GM23338 (cell line): ENCODE data around the gene OGA. TPM values are rescaled to one million over a fixed set of nuclear protein-coding genes. Genes with fewer than 3 reads are reported as not detected.
A peak's percentile ranks its signal among the peaks of the same experiment; 100 is the strongest.

ENCODE experiments used
- ATAC-seq: fragments of 200-7000 bp; cut with Tn5 transposase; 3 replicates; pipeline ENCODE4 v1.9.1; 2020
- DNase-seq: peaks from one replicate; pipeline ENCODE4 v3.0.0-alpha.2; 2015; ENCODE audit warnings: low spot score
- H2AFZ ChIP-seq: fragments of 200-600 bp; sonication (generic); 2 replicates; pipeline ENCODE4 v1.8.0; 2016; ENCODE audit warnings: antibody characterized with exemption, mild to moderate bottlenecking, moderate library complexity
- H3F3A ChIP-seq: fragments of 200-600 bp; sonication (generic); replicated peaks from 2 replicates; pipeline ENCODE4 v1.8.0; 2017; ENCODE audit warnings: antibody characterized with exemption, mixed run types, low read depth
- H3K27ac ChIP-seq: fragments of 200-600 bp; sonication (generic); 2 replicates; pipeline ENCODE4 v1.6.1; 2016; ENCODE audit warnings: low read depth
- H3K27me3 ChIP-seq: fragments of 200-600 bp; sonication (generic); 2 replicates; pipeline ENCODE4 v1.8.0; 2016; ENCODE audit warnings: mild to moderate bottlenecking, mixed run types, moderate library complexity; ENCODE audit not compliant: insufficient read depth
- H3K36me3 ChIP-seq: fragments of 200-600 bp; sonication (generic); 2 replicates; pipeline ENCODE4 v1.8.0; 2016; ENCODE audit warnings: mild to moderate bottlenecking; ENCODE audit not compliant: insufficient read depth
- H3K4me1 ChIP-seq: fragments of 200-600 bp; sonication (generic); 2 replicates; pipeline ENCODE4 v1.8.0; 2016; ENCODE audit warnings: mild to moderate bottlenecking, moderate library complexity; ENCODE audit not compliant: insufficient read depth
- H3K4me2 ChIP-seq: fragments of 200-600 bp; sonication (generic); 2 replicates; pipeline ENCODE4 v1.7.1; 2017; ENCODE audit warnings: mixed run types
- H3K4me3 ChIP-seq: fragments of 200-600 bp; sonication (generic); 2 replicates; pipeline ENCODE4 v1.6.1; 2016; ENCODE audit warnings: mixed run types
- H3K79me2 ChIP-seq: fragments of 200-600 bp; sonication (generic); replicated peaks from 2 replicates; pipeline ENCODE4 v1.8.0; 2017; ENCODE audit warnings: mild to moderate bottlenecking; ENCODE audit not compliant: insufficient read depth
- H3K9me2 ChIP-seq: fragments of 200-600 bp; sonication (generic); 2 replicates; pipeline ENCODE4 v1.8.0; 2017; ENCODE audit not compliant: insufficient read depth
- H4K20me1 ChIP-seq: fragments of 200-600 bp; sonication (generic); replicated peaks from 2 replicates; pipeline ENCODE4 v1.8.0; 2017; ENCODE audit warnings: mild to moderate bottlenecking; ENCODE audit not compliant: insufficient read depth
- H3K27ac Mint-ChIP-seq: 2 replicates; pipeline ENCODE4 v1.8.0; 2020; ENCODE audit warnings: inconsistent platforms, mild to moderate bottlenecking, moderate library complexity, mixed read lengths
- H3K27me3 Mint-ChIP-seq: 3 replicates; pipeline ENCODE4 v1.8.0; 2022; ENCODE audit warnings: low read depth, mild to moderate bottlenecking, moderate library complexity, mixed read lengths, inconsistent platforms; ENCODE audit not compliant: insufficient read depth, poor library complexity
- H3K36me3 Mint-ChIP-seq: 3 replicates; pipeline ENCODE4 v1.8.0; 2021; ENCODE audit warnings: low read depth, mild to moderate bottlenecking, inconsistent platforms, moderate library complexity, mixed read lengths
- H3K4me1 Mint-ChIP-seq: 3 replicates; pipeline ENCODE4 v1.8.0; 2020; ENCODE audit warnings: mild to moderate bottlenecking, inconsistent platforms, mixed read lengths
- H3K4me3 Mint-ChIP-seq: 3 replicates; pipeline ENCODE4 v1.8.0; 2021; ENCODE audit warnings: moderate library complexity, mild to moderate bottlenecking, inconsistent platforms, mixed read lengths
- H3K9me3 Mint-ChIP-seq: 3 replicates; pipeline ENCODE4 v1.8.0; 2020; ENCODE audit warnings: moderate library complexity, mild to moderate bottlenecking, inconsistent platforms, mixed read lengths
- CREB1 ChIP-seq: fragments of 250-450 bp; sonication (Bioruptor Pico); IDR thresholded peaks from 2 replicates; pipeline ENCODE4 v1.5.0; 2020; ENCODE audit warnings: low read depth, mild to moderate bottlenecking, moderate library complexity
- CTCF ChIP-seq, 2 experiments: fragments of 200-600 bp in 1 of 2; sonication (generic) in 1 of 2; conservative IDR thresholded peaks; 2 replicates each; pipeline versions ENCODE4 v1.5.1 to v1.6.1; 2016 to 2017; ENCODE audit warnings: antibody characterized with exemption in 2 of 2, low read depth in 2 of 2, mild to moderate bottlenecking in 2 of 2, moderate library complexity in 1 of 2
- EZH2 ChIP-seq: fragments of 200-600 bp; sonication (generic); IDR thresholded peaks from one replicate; pipeline ENCODE4 v1.8.0; 2017; ENCODE audit warnings: antibody characterized with exemption, mild to moderate bottlenecking, low read depth; ENCODE audit not compliant: unreplicated experiment
- EZH2phosphoT487 ChIP-seq: fragments of 200-600 bp; sonication (generic); IDR thresholded peaks from one replicate; pipeline ENCODE4 v1.8.1; 2018; ENCODE audit warnings: antibody characterized with exemption; ENCODE audit not compliant: unreplicated experiment
- JUNB ChIP-seq: IDR thresholded peaks from one replicate; pipeline ENCODE4 v1.6.1; 2016; ENCODE audit warnings: antibody characterized with exemption; ENCODE audit not compliant: unreplicated experiment
- NANOG ChIP-seq: IDR thresholded peaks from 2 replicates; pipeline ENCODE4 v1.6.1; 2016; ENCODE audit warnings: antibody characterized with exemption, borderline replicate concordance
- POLR2AphosphoS5 ChIP-seq: IDR thresholded peaks from 2 replicates; pipeline ENCODE4 v1.6.1; 2016; ENCODE audit warnings: antibody characterized with exemption, low read depth
- STAT1 ChIP-seq: IDR thresholded peaks from one replicate; pipeline ENCODE4 v1.6.1; 2016; ENCODE audit warnings: antibody characterized with exemption; ENCODE audit not compliant: unreplicated experiment
- ZNF114 ChIP-seq: fragments of 250-450 bp; sonication (Bioruptor Pico); IDR thresholded peaks from 2 replicates; pipeline ENCODE4 v1.5.0; 2020; ENCODE audit warnings: mild to moderate bottlenecking, moderate library complexity
- ZNF331 ChIP-seq: fragments of 250-450 bp; sonication (Bioruptor Pico); IDR thresholded peaks from 2 replicates; pipeline ENCODE4 v1.5.0; 2020; ENCODE audit warnings: low read depth, mild to moderate bottlenecking, moderate library complexity
- polyA plus RNA-seq: library from polyadenylated mRNA; unstranded; fragments of >200 nt; fragmentation: Nextera tagmentation; extraction: Ambion mirVana; gene quantifications from 2 replicates; pipeline ENCODE4 v1.2.1, GENCODE V29; 2016
- total RNA-seq: library from RNA; depleted of rRNA; stranded (reverse); fragments of >200 nt; shearing (Covaris generic); gene quantifications from 2 replicates; pipeline ENCODE4 v1.2.3, GENCODE V29; 2014
- TF ChIP-seq, protein P1 (sequence below): fragments of 250-450 bp; sonication (Bioruptor Pico); IDR thresholded peaks from 2 replicates; pipeline ENCODE4 v1.5.0; 2020; ENCODE audit warnings: mild to moderate bottlenecking, moderate library complexity
- TF ChIP-seq, protein P2 (sequence below): IDR thresholded peaks from 2 replicates; pipeline ENCODE4 v1.6.1; 2016; ENCODE audit warnings: antibody characterized with exemption
- TF ChIP-seq, protein P3 (sequence below): IDR thresholded peaks from one replicate; pipeline ENCODE4 v1.6.1; 2018; ENCODE audit warnings: antibody characterized with exemption; ENCODE audit not compliant: unreplicated experiment

Gene OGA
- total and polyA plus RNA-seq, 2 experiments from 2014 or later: 68.4 to 131 TPM

DNA sequence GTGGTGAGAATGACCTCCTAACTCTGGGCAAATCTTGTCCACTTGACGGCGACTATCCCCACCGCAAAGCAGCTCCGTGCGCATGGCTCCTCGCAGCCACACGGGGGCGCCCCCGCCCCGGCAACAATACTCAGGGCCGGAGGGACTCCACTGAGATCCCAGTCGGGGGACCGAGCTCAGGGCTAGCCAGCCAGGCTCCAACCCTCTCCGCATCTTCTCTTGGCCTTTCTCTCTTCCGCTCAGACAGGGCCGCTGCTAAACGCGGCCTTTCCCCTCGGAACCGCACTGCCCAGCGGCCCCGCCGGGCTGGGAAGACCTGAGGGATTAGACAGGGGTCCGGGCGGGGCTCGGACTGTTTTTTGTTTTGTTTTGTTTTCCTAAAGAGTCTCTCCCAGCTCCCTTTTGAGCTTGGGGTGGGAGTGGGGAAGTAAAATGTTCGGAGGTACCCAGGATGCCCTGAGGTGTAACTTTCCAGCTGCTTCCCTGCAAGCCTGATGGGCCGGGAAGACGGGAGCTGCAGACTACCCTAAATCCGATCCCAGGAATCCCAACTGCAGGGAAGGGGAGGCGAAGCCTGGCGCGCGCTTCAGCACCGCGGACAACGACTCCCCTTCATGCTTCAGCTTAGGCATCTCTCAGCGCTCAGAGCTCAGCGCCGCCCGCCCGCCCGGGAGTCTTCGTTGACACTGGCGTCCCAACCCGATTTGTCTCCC lies 22.7 kb upstream of the OGA start:
- TF ChIP-seq CREB1 (CRISPR knock-in tag): 0 out of 2 replicates have a peak, but pooled peaks have one; percentile 9
- TF ChIP-seq ZNF331: no peak
- TF ChIP-seq, protein P1, sequence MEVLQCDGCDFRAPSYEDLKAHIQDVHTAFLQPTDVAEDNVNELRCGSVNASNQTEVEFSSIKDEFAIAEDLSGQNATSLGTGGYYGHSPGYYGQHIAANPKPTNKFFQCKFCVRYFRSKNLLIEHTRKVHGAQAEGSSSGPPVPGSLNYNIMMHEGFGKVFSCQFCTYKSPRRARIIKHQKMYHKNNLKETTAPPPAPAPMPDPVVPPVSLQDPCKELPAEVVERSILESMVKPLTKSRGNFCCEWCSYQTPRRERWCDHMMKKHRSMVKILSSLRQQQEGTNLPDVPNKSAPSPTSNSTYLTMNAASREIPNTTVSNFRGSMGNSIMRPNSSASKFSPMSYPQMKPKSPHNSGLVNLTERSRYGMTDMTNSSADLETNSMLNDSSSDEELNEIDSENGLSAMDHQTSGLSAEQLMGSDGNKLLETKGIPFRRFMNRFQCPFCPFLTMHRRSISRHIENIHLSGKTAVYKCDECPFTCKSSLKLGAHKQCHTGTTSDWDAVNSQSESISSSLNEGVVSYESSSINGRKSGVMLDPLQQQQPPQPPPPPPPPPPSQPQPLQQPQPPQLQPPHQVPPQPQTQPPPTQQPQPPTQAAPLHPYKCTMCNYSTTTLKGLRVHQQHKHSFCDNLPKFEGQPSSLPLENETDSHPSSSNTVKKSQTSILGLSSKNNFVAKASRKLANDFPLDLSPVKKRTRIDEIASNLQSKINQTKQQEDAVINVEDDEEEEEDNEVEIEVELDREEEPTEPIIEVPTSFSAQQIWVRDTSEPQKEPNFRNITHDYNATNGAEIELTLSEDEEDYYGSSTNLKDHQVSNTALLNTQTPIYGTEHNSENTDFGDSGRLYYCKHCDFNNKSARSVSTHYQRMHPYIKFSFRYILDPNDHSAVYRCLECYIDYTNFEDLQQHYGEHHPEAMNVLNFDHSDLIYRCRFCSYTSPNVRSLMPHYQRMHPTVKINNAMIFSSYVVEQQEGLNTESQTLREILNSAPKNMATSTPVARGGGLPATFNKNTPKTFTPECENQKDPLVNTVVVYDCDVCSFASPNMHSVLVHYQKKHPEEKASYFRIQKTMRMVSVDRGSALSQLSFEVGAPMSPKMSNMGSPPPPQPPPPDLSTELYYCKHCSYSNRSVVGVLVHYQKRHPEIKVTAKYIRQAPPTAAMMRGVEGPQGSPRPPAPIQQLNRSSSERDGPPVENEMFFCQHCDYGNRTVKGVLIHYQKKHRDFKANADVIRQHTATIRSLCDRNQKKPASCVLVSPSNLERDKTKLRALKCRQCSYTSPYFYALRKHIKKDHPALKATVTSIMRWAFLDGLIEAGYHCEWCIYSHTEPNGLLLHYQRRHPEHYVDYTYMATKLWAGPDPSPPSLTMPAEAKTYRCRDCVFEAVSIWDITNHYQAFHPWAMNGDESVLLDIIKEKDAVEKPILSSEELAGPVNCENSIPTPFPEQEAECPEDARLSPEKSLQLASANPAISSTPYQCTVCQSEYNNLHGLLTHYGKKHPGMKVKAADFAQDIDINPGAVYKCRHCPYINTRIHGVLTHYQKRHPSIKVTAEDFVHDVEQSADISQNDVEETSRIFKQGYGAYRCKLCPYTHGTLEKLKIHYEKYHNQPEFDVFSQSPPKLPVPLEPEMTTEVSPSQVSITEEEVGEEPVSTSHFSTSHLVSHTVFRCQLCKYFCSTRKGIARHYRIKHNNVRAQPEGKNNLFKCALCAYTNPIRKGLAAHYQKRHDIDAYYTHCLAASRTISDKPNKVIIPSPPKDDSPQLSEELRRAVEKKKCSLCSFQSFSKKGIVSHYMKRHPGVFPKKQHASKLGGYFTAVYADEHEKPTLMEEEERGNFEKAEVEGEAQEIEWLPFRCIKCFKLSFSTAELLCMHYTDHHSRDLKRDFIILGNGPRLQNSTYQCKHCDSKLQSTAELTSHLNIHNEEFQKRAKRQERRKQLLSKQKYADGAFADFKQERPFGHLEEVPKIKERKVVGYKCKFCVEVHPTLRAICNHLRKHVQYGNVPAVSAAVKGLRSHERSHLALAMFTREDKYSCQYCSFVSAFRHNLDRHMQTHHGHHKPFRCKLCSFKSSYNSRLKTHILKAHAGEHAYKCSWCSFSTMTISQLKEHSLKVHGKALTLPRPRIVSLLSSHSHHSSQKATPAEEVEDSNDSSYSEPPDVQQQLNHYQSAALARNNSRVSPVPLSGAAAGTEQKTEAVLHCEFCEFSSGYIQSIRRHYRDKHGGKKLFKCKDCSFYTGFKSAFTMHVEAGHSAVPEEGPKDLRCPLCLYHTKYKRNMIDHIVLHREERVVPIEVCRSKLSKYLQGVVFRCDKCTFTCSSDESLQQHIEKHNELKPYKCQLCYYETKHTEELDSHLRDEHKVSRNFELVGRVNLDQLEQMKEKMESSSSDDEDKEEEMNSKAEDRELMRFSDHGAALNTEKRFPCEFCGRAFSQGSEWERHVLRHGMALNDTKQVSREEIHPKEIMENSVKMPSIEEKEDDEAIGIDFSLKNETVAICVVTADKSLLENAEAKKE (CRISPR knock-in tag): no peak
- no peak for TF ChIP-seq ZNF114 (CRISPR knock-in tag)
- no peak for TF ChIP-seq EZH2
- TF ChIP-seq JUNB: no peak
- TF ChIP-seq, protein P2, sequence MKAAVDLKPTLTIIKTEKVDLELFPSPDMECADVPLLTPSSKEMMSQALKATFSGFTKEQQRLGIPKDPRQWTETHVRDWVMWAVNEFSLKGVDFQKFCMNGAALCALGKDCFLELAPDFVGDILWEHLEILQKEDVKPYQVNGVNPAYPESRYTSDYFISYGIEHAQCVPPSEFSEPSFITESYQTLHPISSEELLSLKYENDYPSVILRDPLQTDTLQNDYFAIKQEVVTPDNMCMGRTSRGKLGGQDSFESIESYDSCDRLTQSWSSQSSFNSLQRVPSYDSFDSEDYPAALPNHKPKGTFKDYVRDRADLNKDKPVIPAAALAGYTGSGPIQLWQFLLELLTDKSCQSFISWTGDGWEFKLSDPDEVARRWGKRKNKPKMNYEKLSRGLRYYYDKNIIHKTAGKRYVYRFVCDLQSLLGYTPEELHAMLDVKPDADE: no peak
- TF ChIP-seq STAT1: no peak
- no peak for TF ChIP-seq NANOG
- no peak for TF ChIP-seq EZH2phosphoT487
- TF ChIP-seq CTCF (conservative IDR thresholded peaks at IDR 0.05; ENCODE audit: low read depth in 2 of 2): peak; percentile 97
- TF ChIP-seq, protein P3, sequence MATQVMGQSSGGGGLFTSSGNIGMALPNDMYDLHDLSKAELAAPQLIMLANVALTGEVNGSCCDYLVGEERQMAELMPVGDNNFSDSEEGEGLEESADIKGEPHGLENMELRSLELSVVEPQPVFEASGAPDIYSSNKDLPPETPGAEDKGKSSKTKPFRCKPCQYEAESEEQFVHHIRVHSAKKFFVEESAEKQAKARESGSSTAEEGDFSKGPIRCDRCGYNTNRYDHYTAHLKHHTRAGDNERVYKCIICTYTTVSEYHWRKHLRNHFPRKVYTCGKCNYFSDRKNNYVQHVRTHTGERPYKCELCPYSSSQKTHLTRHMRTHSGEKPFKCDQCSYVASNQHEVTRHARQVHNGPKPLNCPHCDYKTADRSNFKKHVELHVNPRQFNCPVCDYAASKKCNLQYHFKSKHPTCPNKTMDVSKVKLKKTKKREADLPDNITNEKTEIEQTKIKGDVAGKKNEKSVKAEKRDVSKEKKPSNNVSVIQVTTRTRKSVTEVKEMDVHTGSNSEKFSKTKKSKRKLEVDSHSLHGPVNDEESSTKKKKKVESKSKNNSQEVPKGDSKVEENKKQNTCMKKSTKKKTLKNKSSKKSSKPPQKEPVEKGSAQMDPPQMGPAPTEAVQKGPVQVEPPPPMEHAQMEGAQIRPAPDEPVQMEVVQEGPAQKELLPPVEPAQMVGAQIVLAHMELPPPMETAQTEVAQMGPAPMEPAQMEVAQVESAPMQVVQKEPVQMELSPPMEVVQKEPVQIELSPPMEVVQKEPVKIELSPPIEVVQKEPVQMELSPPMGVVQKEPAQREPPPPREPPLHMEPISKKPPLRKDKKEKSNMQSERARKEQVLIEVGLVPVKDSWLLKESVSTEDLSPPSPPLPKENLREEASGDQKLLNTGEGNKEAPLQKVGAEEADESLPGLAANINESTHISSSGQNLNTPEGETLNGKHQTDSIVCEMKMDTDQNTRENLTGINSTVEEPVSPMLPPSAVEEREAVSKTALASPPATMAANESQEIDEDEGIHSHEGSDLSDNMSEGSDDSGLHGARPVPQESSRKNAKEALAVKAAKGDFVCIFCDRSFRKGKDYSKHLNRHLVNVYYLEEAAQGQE: peak; percentile 98
- TF ChIP-seq POLR2AphosphoS5: no peak
- Histone ChIP-seq H3K9me2 (no peaks in the 10 kb centered on the region), H3K27me3 (peaks cover 19% of the 10 kb centered on the region), H3F3A (peaks cover 11% of the 10 kb centered on the region; the same call in 1 of the 2 replicates), H2AFZ (0 out of 2 replicates have a peak overlapping the region, but pooled peaks have one; percentile 56), H3K36me3 (no peaks in the 10 kb centered on the region), H3K79me2 (no peaks in the 10 kb centered on the region), H3K4me2 (peak overlapping the region; percentile 99), H3K4me3 (peak overlapping the region; percentile 91), H3K4me1 (peaks cover 20% of the 10 kb centered on the region), H3K27ac (no peak overlapping the region), H4K20me1 (peaks cover 6% of the 10 kb centered on the region; the same call in 1 of the 2 replicates)
- DNase-seq: peak; percentile 96
- Mint-ChIP-seq H3K4me3 (peak overlapping the region; percentile 84), H3K4me1 (peaks cover 45% of the 10 kb centered on the region), H3K27ac (peak overlapping the region; percentile 62; the same call in 1 of the 2 replicates), H3K9me3 (no peaks in the 10 kb centered on the region; the same call in 2 of the 3 replicates), H3K27me3 (peaks cover 38% of the 10 kb centered on the region), H3K36me3 (no peaks in the 10 kb centered on the region)
- peak; percentile 62 for ATAC-seq
